K562 (cell line): Measurements from ENCODE around the gene COL15A1. TPM values are rescaled to one million over a fixed set of nuclear protein-coding genes. Genes with fewer than 3 reads are reported as not detected.

Experiments used
- ATF6 ChIP-seq: sonication (generic); formaldehyde crosslinking; IDR thresholded peaks from 2 replicates; pipeline ENCODE4 v1.4.0; 2020; ENCODE audit warnings: mild to moderate bottlenecking, missing genetic modification reagents
- CREB1 ChIP-seq, 2 experiments: sonication (generic) in 1 of 2; formaldehyde crosslinking in 1 of 2; IDR thresholded peaks; 2 replicates each; pipeline versions ENCODE4 v1.6.1 to v1.8.0; 2012 to 2022; ENCODE audit warnings: inconsistent platforms in 1 of 2, mild to moderate bottlenecking in 1 of 2, missing genetic modification reagents in 1 of 2, moderate library complexity in 1 of 2
- FOSL1 ChIP-seq: fragments of 200-800 bp; sonication (Bioruptor generic); conservative IDR thresholded peaks from 2 replicates; pipeline ENCODE4 v1.6.1; 2016; ENCODE audit warnings: missing genetic modification characterization, missing compliant biosample characterization
- HNRNPLL ChIP-seq: fragments of 200-400 bp; formaldehyde crosslinking; IDR thresholded peaks from 2 replicates; pipeline ENCODE4 v1.6.1; 2017; ENCODE audit warnings: low read length, low read depth, mild to moderate bottlenecking; ENCODE audit not compliant: poor library complexity, severe bottlenecking
- KLF6 ChIP-seq: fragments of 250-450 bp; sonication (Bioruptor Pico); IDR thresholded peaks from 2 replicates; pipeline ENCODE4 v1.4.0; 2020; ENCODE audit warnings: mild to moderate bottlenecking, moderate library complexity, borderline replicate concordance
- MAFK ChIP-seq: IDR thresholded peaks from 2 replicates; pipeline ENCODE4 v1.6.1; 2011; ENCODE audit warnings: low read length, improper control_type of control experiment
- MAX ChIP-seq: sonication (generic); formaldehyde crosslinking; IDR thresholded peaks from 2 replicates; pipeline ENCODE4 v1.9.0; 2022; ENCODE audit warnings: mild to moderate bottlenecking, missing genetic modification reagents
- NFATC3 ChIP-seq: fragments of 450-650 bp; IDR thresholded peaks from 2 replicates; pipeline ENCODE4 v1.6.1; 2017; ENCODE audit warnings: mild to moderate bottlenecking
- PRPF4 ChIP-seq: fragments of 200-400 bp; formaldehyde crosslinking; IDR thresholded peaks from one replicate; pipeline ENCODE4 v1.6.1; 2017; ENCODE audit warnings: low read length, low read depth, mild to moderate bottlenecking; ENCODE audit not compliant: insufficient read depth, poor library complexity, severe bottlenecking
- RERE ChIP-seq: sonication (generic); formaldehyde crosslinking; IDR thresholded peaks from 2 replicates; pipeline ENCODE4 v1.8.0; 2023; ENCODE audit warnings: missing genetic modification reagents, mild to moderate bottlenecking, borderline replicate concordance
- RFX1 ChIP-seq: fragments of 450-650 bp; IDR thresholded peaks from 2 replicates; pipeline ENCODE4 v1.6.1; 2016; ENCODE audit warnings: mild to moderate bottlenecking, moderate library complexity
- SMAD2 ChIP-seq: fragments of 150-350 bp; IDR thresholded peaks from 2 replicates; pipeline ENCODE4 v1.6.1; 2014; ENCODE audit warnings: low read depth, mild to moderate bottlenecking, low read length
- SPI1 ChIP-seq: IDR thresholded peaks from 2 replicates; pipeline ENCODE4 v1.6.1; 2011; ENCODE audit warnings: low read depth, low read length, control low read depth, borderline replicate concordance
- THAP7 ChIP-seq: fragments of 250-450 bp; sonication (Bioruptor Pico); IDR thresholded peaks from 2 replicates; pipeline ENCODE4 v1.5.0; 2021
- XRCC4 ChIP-seq: IDR thresholded peaks from one replicate; pipeline ENCODE4 v1.6.1; 2011; ENCODE audit not compliant: insufficient read depth, insufficient read length; ENCODE audit errors: extremely low read depth
- ZNF639 ChIP-seq, 2 experiments: fragments of 200-800 bp in 1 of 2; sonication (Bioruptor generic) in 1 of 2; sonication (generic) in 1 of 2; formaldehyde crosslinking in 1 of 2; IDR thresholded peaks in 1 of 2; conservative IDR thresholded peaks in 1 of 2; 2 replicates each; pipeline versions ENCODE4 v1.5.0 to v1.6.1; 2016 to 2020; ENCODE audit warnings: missing compliant biosample characterization in 1 of 2, missing genetic modification characterization in 1 of 2, missing genetic modification reagents in 1 of 2
- polyA plus RNA-seq, 8 experiments: library from polyadenylated mRNA; depleted of rRNA in 4 of 8; stranded (reverse) in 5 of 8; unstranded in 3 of 8; fragments of >200 nt; fragmentation: Nextera tagmentation in 2 of 8; fragmentation: Illumina TruSeq in 1 of 8; extraction: Ambion mirVana in 2 of 8; extraction: Trizol in 1 of 8; gene quantifications; 2 replicates each; pipeline versions ENCODE4 v1.2.1 to v1.2.3, GENCODE V29; 2011 to 2014; ENCODE audit warnings: inconsistent platforms in 1 of 8, missing spikeins in 1 of 8
- total RNA-seq, 7 experiments: library from RNA; depleted of rRNA in 6 of 7; stranded (reverse); fragments of >200 nt in 6 of 7; fragmentation: Illumina TruSeq in 2 of 7; extraction: Trizol in 2 of 7; gene quantifications; 2 replicates each; pipeline versions ENCODE4 v1.2.1 to v1.2.3, GENCODE V29; 2011 to 2021; ENCODE audit warnings: low replicate concordance in 1 of 7

The COL15A1 gene
- total and polyA plus RNA-seq, 9 of the 15 experiments (the other 6 are each of a cell fraction or from before 2014, with no cell fraction given) = 0.46 to 5.1 (median 2.6) TPM

GRCh38 chr9:99019510-99020331 is 76.0 kb downstream of the COL15A1 start (continued):
- TF ChIP-seq ZNF639 (CRISPR knock-in tag; conservative IDR thresholded peaks at IDR 0.05 in 1 of 2, IDR thresholded peaks at IDR 0.05 in 1 of 2) = no peak
- TF ChIP-seq MAX (CRISPR knock-in tag) = no peak
- TF ChIP-seq THAP7 (CRISPR knock-in tag) = no peak
- no peak for TF ChIP-seq RERE (CRISPR knock-in tag)
- TF ChIP-seq NFATC3 = no peak
- no peak for TF ChIP-seq XRCC4
- TF ChIP-seq SPI1 = no peak
- TF ChIP-seq PRPF4 = no peak
- no peak for TF ChIP-seq KLF6
- TF ChIP-seq HNRNPLL = no peak
- no peak for TF ChIP-seq SMAD2
- no peak; the same call in 1 of the 2 replicates for TF ChIP-seq RFX1
- TF ChIP-seq FOSL1 (tag) = peak; percentile 80
- TF ChIP-seq CREB1 (IDR thresholded peaks at IDR 0.05) = no peak
- TF ChIP-seq CREB1 (CRISPR knock-in tag; IDR thresholded peaks at IDR 0.05) = no peak
- no peak for TF ChIP-seq MAFK
- no peak for TF ChIP-seq ATF6
